IMR-90 (cell line): Measurements from ENCODE around the gene MBD3L2. TPM values are rescaled to one million over a fixed set of nuclear protein-coding genes. Genes with fewer than 3 reads are reported as not detected.

ENCODE experiments used
- ATAC-seq: fragments of 200-7000 bp; cut with Tn5 transposase; 2 replicates; pipeline ENCODE4 v1.9.1; 2020; ENCODE audit warnings: low read depth, mild to moderate bottlenecking, moderate library complexity
- BruUV-seq: library from RNA; stranded (reverse); fragments of 400-500 nt; replicated peaks from 2 replicates; lab custom pipeline; 2021; lab: Mats Ljungman, UMichigan
- CTCF ChIA-PET: fragments of 300-600 bp; formaldehyde crosslinking; extraction: SDS; loops from one replicate; lab custom pipeline; 2021; ENCODE audit warnings: antibody characterized with exemption; lab: Yijun Ruan, JAX
- POLR2A ChIA-PET: fragments of 300-600 bp; sonication (Branson Sonifier 250); formaldehyde crosslinking; loops from one replicate; lab custom pipeline; 2022; ENCODE audit warnings: antibody characterized with exemption; ENCODE audit not compliant: unreplicated experiment; lab: Charles Lee
- DNase-seq: peaks from one replicate; pipeline ENCODE4 v3.0.0; 2013
- H2AFZ ChIP-seq: replicated peaks from 2 replicates; pipeline ENCODE3; 2013; ENCODE audit warnings: low read length, mild to moderate bottlenecking; ENCODE audit not compliant: poor library complexity
- H2AK5ac ChIP-seq: 2 replicates; pipeline ENCODE4 v1.6.1; 2013; ENCODE audit warnings: low read depth, low read length, inconsistent platforms
- H2AK9ac ChIP-seq: replicated peaks from 2 replicates; pipeline ENCODE3; 2013; ENCODE audit warnings: mild to moderate bottlenecking, low read depth, low read length, moderate library complexity; ENCODE audit not compliant: poor library complexity
- H2BK120ac ChIP-seq: 2 replicates; pipeline ENCODE4 v1.6.1; 2013; ENCODE audit warnings: low read depth, low read length, inconsistent platforms
- H2BK15ac ChIP-seq: 3 replicates; pipeline ENCODE4 v1.6.1; 2013; ENCODE audit warnings: low read depth, low read length, inconsistent platforms
- H2BK20ac ChIP-seq: 2 replicates; pipeline ENCODE4 v1.6.1; 2013; ENCODE audit warnings: low read depth, mild to moderate bottlenecking, inconsistent platforms, low read length, moderate library complexity
- H2BK5ac ChIP-seq: 2 replicates; pipeline ENCODE4 v1.6.1; 2013; ENCODE audit warnings: mild to moderate bottlenecking, low read depth, low read length, inconsistent platforms; ENCODE audit not compliant: poor library complexity, severe bottlenecking
- H3K14ac ChIP-seq: replicated peaks from 2 replicates; pipeline ENCODE4 v1.6.1; 2013; ENCODE audit warnings: low read depth, low read length, inconsistent platforms
- H3K18ac ChIP-seq: 2 replicates; pipeline ENCODE4 v1.6.1; 2013; ENCODE audit warnings: low read depth, low read length, control low read depth
- H3K23ac ChIP-seq: 2 replicates; pipeline ENCODE4 v1.6.1; 2013; ENCODE audit warnings: low read depth, low read length, inconsistent platforms
- H3K27ac ChIP-seq: 2 replicates; pipeline ENCODE4 v1.5.1; 2013; ENCODE audit warnings: mild to moderate bottlenecking, control low read depth, low read length; ENCODE audit not compliant: insufficient read depth
- H3K27me3 ChIP-seq: 2 replicates; pipeline ENCODE4 v1.6.1; 2013; ENCODE audit warnings: low read length; ENCODE audit not compliant: control insufficient read depth, insufficient read depth
- H3K36me3 ChIP-seq: 2 replicates; pipeline ENCODE4 v1.6.1; 2013; ENCODE audit warnings: low read length, mixed read lengths; ENCODE audit not compliant: control insufficient read depth, insufficient read depth
- H3K4ac ChIP-seq: 2 replicates; pipeline ENCODE4 v1.6.1; 2013; ENCODE audit warnings: low read depth, low read length, inconsistent platforms
- H3K4me1 ChIP-seq: 2 replicates; pipeline ENCODE4 v1.6.1; 2013; ENCODE audit warnings: low read length, mixed read lengths; ENCODE audit not compliant: control insufficient read depth, insufficient read depth
- H3K4me2 ChIP-seq: 2 replicates; pipeline ENCODE4 v1.6.1; 2013; ENCODE audit warnings: low read depth, mild to moderate bottlenecking, control low read depth, low read length, moderate library complexity
- H3K4me3 ChIP-seq: 2 replicates; pipeline ENCODE4 v1.5.1; 2013; ENCODE audit warnings: low read depth, mild to moderate bottlenecking, control low read depth, low read length, moderate library complexity; ENCODE audit not compliant: insufficient read depth
- H3K56ac ChIP-seq: 2 replicates; pipeline ENCODE4 v1.6.1; 2013; ENCODE audit warnings: low read length, inconsistent platforms; ENCODE audit not compliant: insufficient read depth; ENCODE audit errors: extremely low read depth
- H3K79me1 ChIP-seq, 2 experiments: 2 replicates each; pipeline ENCODE4 v1.6.1; 2013; ENCODE audit warnings: low read length in 2 of 2, inconsistent platforms in 1 of 2, low read depth in 1 of 2
- H3K9ac ChIP-seq: 2 replicates; pipeline ENCODE4 v1.6.1; 2013; ENCODE audit warnings: low read depth, low read length, control low read depth
- H3K9me1 ChIP-seq: 2 replicates; pipeline ENCODE4 v1.6.1; 2013; ENCODE audit warnings: low read length, inconsistent platforms; ENCODE audit not compliant: insufficient read depth
- H3K9me3 ChIP-seq: 2 replicates; pipeline ENCODE4 v1.6.1; 2013; ENCODE audit warnings: low read length; ENCODE audit not compliant: control insufficient read depth, insufficient read depth
- H4K20me1 ChIP-seq: 2 replicates; pipeline ENCODE4 v1.6.1; 2013; ENCODE audit warnings: low read length, inconsistent platforms; ENCODE audit not compliant: insufficient read depth
- H4K5ac ChIP-seq: 2 replicates; pipeline ENCODE4 v1.6.1; 2013; ENCODE audit warnings: mild to moderate bottlenecking, low read depth, low read length, control low read depth
- H4K8ac ChIP-seq, 2 experiments: 2 replicates each; pipeline ENCODE4 v1.6.1; 2013; ENCODE audit warnings: low read depth in 2 of 2, low read length in 2 of 2, control low read depth in 1 of 2, inconsistent platforms in 1 of 2
- H4K91ac ChIP-seq: 2 replicates; pipeline ENCODE4 v1.6.1; 2013; ENCODE audit warnings: low read depth, low read length, inconsistent platforms; ENCODE audit not compliant: insufficient read depth
- BHLHE40 ChIP-seq: fragments of 150-350 bp; IDR thresholded peaks from 2 replicates; pipeline ENCODE4 v1.6.1; 2016; ENCODE audit warnings: mild to moderate bottlenecking, low read depth, low read length
- CEBPB ChIP-seq: IDR thresholded peaks from 2 replicates; pipeline ENCODE4 v1.6.1; 2012; ENCODE audit warnings: low read depth, low read length, improper control_type of control experiment
- CHD1 ChIP-seq: IDR thresholded peaks from 2 replicates; pipeline ENCODE4 v1.6.1; 2012; ENCODE audit warnings: low read depth, low read length, improper control_type of control experiment
- CTCF ChIP-seq: conservative IDR thresholded peaks from 2 replicates; pipeline ENCODE4 v1.5.1; 2012; ENCODE audit warnings: mild to moderate bottlenecking, low read depth, low read length, improper control_type of control experiment
- ELK1 ChIP-seq: fragments of 150-350 bp; IDR thresholded peaks from 2 replicates; pipeline ENCODE4 v1.6.1; 2016; ENCODE audit warnings: low read depth, mild to moderate bottlenecking, low read length, moderate library complexity, borderline replicate concordance
- FOS ChIP-seq: fragments of 150-350 bp; IDR thresholded peaks from 2 replicates; pipeline ENCODE4 v1.6.1; 2016; ENCODE audit warnings: low read depth, low read length
- MAFK ChIP-seq: IDR thresholded peaks from 2 replicates; pipeline ENCODE4 v1.6.1; 2012; ENCODE audit warnings: low read depth, low read length, improper control_type of control experiment
- MAZ ChIP-seq: IDR thresholded peaks from 2 replicates; pipeline ENCODE4 v1.6.1; 2012; ENCODE audit warnings: low read depth, mild to moderate bottlenecking, low read length, improper control_type of control experiment, moderate library complexity, borderline replicate concordance
- MXI1 ChIP-seq: IDR thresholded peaks from 2 replicates; pipeline ENCODE4 v1.6.1; 2012; ENCODE audit warnings: low read depth, mild to moderate bottlenecking, low read length, moderate library complexity, borderline replicate concordance
- NFE2L2 ChIP-seq: fragments of 150-350 bp; IDR thresholded peaks from 2 replicates; pipeline ENCODE4 v1.6.1; 2016; ENCODE audit warnings: low read depth, mild to moderate bottlenecking, low read length
- POLR2A ChIP-seq: IDR thresholded peaks from 2 replicates; pipeline ENCODE4 v1.6.1; 2012; ENCODE audit warnings: mild to moderate bottlenecking, low read depth, low read length
- RAD21 ChIP-seq: IDR thresholded peaks from 2 replicates; pipeline ENCODE4 v1.6.1; 2012; ENCODE audit warnings: low read length, improper control_type of control experiment
- RCOR1 ChIP-seq: IDR thresholded peaks from 2 replicates; pipeline ENCODE4 v1.6.1; 2012; ENCODE audit warnings: mild to moderate bottlenecking, low read length, improper control_type of control experiment; ENCODE audit not compliant: insufficient replicate concordance
- RFX5 ChIP-seq: IDR thresholded peaks from 2 replicates; pipeline ENCODE4 v1.8.0; 2012; ENCODE audit warnings: low read depth, mild to moderate bottlenecking, low read length, moderate library complexity
- SMC3 ChIP-seq: fragments of 150-350 bp; IDR thresholded peaks from 2 replicates; pipeline ENCODE4 v1.6.1; 2016; ENCODE audit warnings: low read depth, mild to moderate bottlenecking, antibody characterized with exemption, low read length, moderate library complexity
- USF2 ChIP-seq: fragments of 150-350 bp; IDR thresholded peaks from 2 replicates; pipeline ENCODE4 v1.6.1; 2017; ENCODE audit warnings: mild to moderate bottlenecking, antibody characterized with exemption, low read length, low read depth
- WGBS, 2 experiments: methylation state at CpG; one replicate each; pipeline versions ENCODE4 v1.1.5 to v1.1.7; 2013; ENCODE audit warnings: missing lambda C conversion rate in 2 of 2; ENCODE audit not compliant: insufficient read length in 1 of 2; ENCODE audit errors: extremely low coverage in 2 of 2; 5-methylcytosine and 5-hydroxymethylcytosine counted together
- dilution Hi-C: fragments of 300-500 bp; cut with HindIII; formaldehyde crosslinking; loops from one replicate; pipeline ENCODE4 v1.14.3; 2018; ENCODE audit warnings: low sequenced_read_pairs; ENCODE audit not compliant: unreplicated experiment
- in situ Hi-C: fragments of 300-500 bp; cut with MboI; formaldehyde crosslinking; loops from 3 replicates; pipeline ENCODE4 v1.14.3; 2019; ENCODE audit warnings: low sequenced_read_pairs, inconsistent platforms, mixed read lengths
- intact Hi-C: fragments of 100-400 bp; cut with micrococcal nuclease; formaldehyde crosslinking; loops from 2 replicates; pipeline ENCODE4 v1.10.0; 2022
- polyA plus RNA-seq, 3 experiments: library from polyadenylated mRNA; depleted of rRNA; stranded (reverse); fragments of >200 nt; gene quantifications; 2 replicates each; pipeline ENCODE4 v1.2.3, GENCODE V29; 2012; ENCODE audit warnings: low replicate concordance in 1 of 3
- total RNA-seq: library from RNA; depleted of rRNA; stranded (reverse); fragments of >200 nt; gene quantifications from 2 replicates; pipeline ENCODE4 v1.2.3, GENCODE V29; 2012

The MBD3L2 gene
- total and polyA plus RNA-seq, 2 of the 4 experiments (the other 2 are of a cell fraction) = not detected

- H2AK9ac ChIP-seq = no peak overlapping the region
- no TSS peak for BruUV-seq
- H4K91ac ChIP-seq = no peak overlapping the region
- no peaks in the 10 kb centered on the region for H3K36me3 ChIP-seq
- no peak overlapping the region for H2AK5ac ChIP-seq
- peak overlapping the region; percentile 58 for H2AFZ ChIP-seq
- POLR2A ChIA-PET = interaction anchor here (0.5 kb wide), 1 partner anchor 14 kb away, joined by 3 read pairs; no protein-coding TSS in a partner anchor
- TF ChIP-seq ELK1 = no peak
- no peak for TF ChIP-seq SMC3
- no peak for TF ChIP-seq USF2
- TF ChIP-seq RCOR1 = no peak
- no peak for TF ChIP-seq MXI1
- no peak for TF ChIP-seq RAD21
- TF ChIP-seq MAFK = no peak
- no peak for TF ChIP-seq POLR2A
- TF ChIP-seq CEBPB = no peak
- TF ChIP-seq BHLHE40 = no peak
- no peak for TF ChIP-seq CHD1
- TF ChIP-seq RFX5 = no peak
- TF ChIP-seq NFE2L2 = no peak
- TF ChIP-seq MAZ = no peak
- no peak for TF ChIP-seq FOS
- TF ChIP-seq CTCF = no peak
- H3K79me1 ChIP-seq = no peaks in the 10 kb centered on the region
- no peak overlapping the region for H4K8ac ChIP-seq
- ATAC-seq = no peak
- no peak overlapping the region for H2BK20ac ChIP-seq
- no peak overlapping the region for H3K4me2 ChIP-seq
- H3K18ac ChIP-seq = no peak overlapping the region
- no peak overlapping the region for H3K9ac ChIP-seq
- DNase-seq = no peak
- H3K9me3 ChIP-seq = no peaks in the 10 kb centered on the region
- H3K9me1 ChIP-seq = no peaks in the 10 kb centered on the region
- CTCF ChIA-PET = no interaction called here
- H3K56ac ChIP-seq = no peak overlapping the region
- H3K27me3 ChIP-seq = no peaks in the 10 kb centered on the region
- in situ Hi-C loops = no loop called here
- H3K27ac ChIP-seq = no peak overlapping the region
- WGBS, 2 experiments = no CpG with 5 or more reads among the region's 9 CpGs
- H4K20me1 ChIP-seq = no peaks in the 10 kb centered on the region
- H4K5ac ChIP-seq = no peak overlapping the region
- dilution Hi-C loops = no loop called here
- intact Hi-C loops = loop anchor here (10.0 kb wide), 1 partner anchor 329 kb away; the partner anchor contains the start of genes GPR108 and TRIP10
- no peak overlapping the region for H2BK5ac ChIP-seq
- no peak overlapping the region for H3K4ac ChIP-seq
- H3K4me3 ChIP-seq = no peak overlapping the region
- no peak overlapping the region for H3K14ac ChIP-seq
- H3K23ac ChIP-seq = no peak overlapping the region
- no peak overlapping the region for H2BK15ac ChIP-seq
- no peaks in the 10 kb centered on the region for H3K4me1 ChIP-seq
- H2BK120ac ChIP-seq = no peak overlapping the region
Measured at GRCh38 chr19:7063764-7064418, 14.8 kb downstream of the MBD3L2 start.
